Sigmoid colon (tissue), 4 donors: Measurements from ENCODE around the gene GLYATL2.

Experiments used
- CTCF ChIP-seq, 4 experiments: fragments of 450-650 bp in 3 of 4; fragments of 200-600 bp in 1 of 4; IDR thresholded peaks; one replicate each; pipeline ENCODE4 v1.5.1; 2016 to 2019; ENCODE audit warnings: antibody characterized with exemption in 4 of 4, mild to moderate bottlenecking in 3 of 4, moderate library complexity in 2 of 4
- POLR2AphosphoS5 ChIP-seq, 4 donors: sonication (generic); formaldehyde crosslinking; IDR thresholded peaks; one replicate each; pipeline ENCODE4 v1.6.1; 2017; ENCODE audit warnings: antibody characterized with exemption in 4 of 4

- TF ChIP-seq CTCF (IDR thresholded peaks at IDR 0.05) (no peak), POLR2AphosphoS5 (IDR thresholded peaks at IDR 0.05) (no peak)
These were observed 12.3 kb upstream of the GLYATL2 start for GRCh38 chr11:58856806-58857205.
